ENCODE measurements around the gene NME2.

DNA sequence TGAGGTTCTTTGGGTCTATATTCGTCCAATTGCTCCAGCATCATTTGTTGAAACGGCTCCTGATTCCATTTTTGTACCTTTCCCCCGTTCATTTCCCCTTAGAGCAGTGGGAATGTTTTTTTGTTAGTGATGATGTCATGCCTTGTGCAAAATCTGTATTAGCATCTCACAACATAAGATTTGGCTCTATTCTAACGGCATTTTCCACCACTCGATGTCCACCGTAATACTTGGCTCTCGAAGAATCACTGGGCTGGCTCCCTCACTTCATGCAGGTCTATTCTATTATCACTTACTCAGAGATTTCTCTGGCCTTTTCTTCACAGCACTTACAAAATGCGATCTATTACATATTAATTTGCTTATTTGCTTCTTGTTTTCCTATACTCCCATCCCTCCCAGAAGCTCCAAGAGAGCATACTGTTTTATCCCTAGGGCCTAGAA, 13.4 kb upstream of the NME2 start:
- TF ChIP-seq POLR2A (IDR thresholded peaks at IDR 0.05; ENCODE audit: low read depth, low read length) (no peak), POLR2AphosphoS5 (IDR thresholded peaks at IDR 0.05; ENCODE audit: low read depth, low read length) (no peak), TAF1 (IDR thresholded peaks at IDR 0.05; ENCODE audit: borderline replicate concordance, low read depth, low read length) (no peak)
